A549 (cell line): ENCODE data around the gene UBTD1. TPM values are rescaled to one million over a fixed set of nuclear protein-coding genes. Genes with fewer than 3 reads are reported as not detected.

Experiments used
- ATAC-seq, 2 experiments: fragments of 200-7000 bp in 1 of 2; fragments of >200 bp in 1 of 2; cut with Nextera tagmentation in 1 of 2; cut with Tn5 transposase in 1 of 2; 3 replicates each; pipeline versions ENCODE4 v1.8.0 to v1.9.1; 2018 to 2020; ENCODE audit warnings: mild to moderate bottlenecking in 1 of 2, moderate library complexity in 1 of 2
- CTCF ChIA-PET: fragments of 300-600 bp; sonication (Branson Sonifier 250); formaldehyde crosslinking; extraction: SDS; loops from one replicate; lab custom pipeline; 2021; ENCODE audit warnings: antibody characterized with exemption, inconsistent platforms; lab: Yijun Ruan, JAX
- POLR2A ChIA-PET: fragments of 350-600 bp; formaldehyde crosslinking; extraction: SDS; loops from one replicate; lab custom pipeline; 2021; ENCODE audit warnings: antibody characterized with exemption, inconsistent platforms; lab: Yijun Ruan, JAX
- DNase-seq, 2 experiments: peaks; one replicate each; pipeline versions ENCODE4 v3.0.0 to v3.0.0-alpha.2; 2011 to 2016; ENCODE audit warnings: low read depth in 1 of 2, low spot score in 1 of 2
- FAIRE-seq: peaks from 2 replicates; lab custom pipeline; 2011; peaks lifted over from hg19 to GRCh38; lab: Jason Lieb, UNC
- H3K27ac ChIP-seq, 2 experiments: fragments of >200 bp; sonication (Bioruptor Twin); formaldehyde crosslinking; 3 replicates each; pipeline ENCODE4 v1.5.1; 2016 to 2017
- H3K4me1 ChIP-seq: fragments of >200 bp; sonication (Bioruptor Twin); formaldehyde crosslinking; 3 replicates; pipeline ENCODE4 v1.6.1; 2016
- H3K4me2 ChIP-seq: fragments of >200 bp; sonication (Bioruptor Twin); formaldehyde crosslinking; 3 replicates; pipeline ENCODE4 v1.6.1; 2016
- H3K4me3 ChIP-seq: fragments of >200 bp; sonication (Bioruptor Twin); formaldehyde crosslinking; 3 replicates; pipeline ENCODE4 v1.5.1; 2016
- H3K9me3 ChIP-seq: fragments of >200 bp; sonication (Bioruptor Twin); formaldehyde crosslinking; 3 replicates; pipeline ENCODE4 v1.6.1; 2016
- BHLHE40 ChIP-seq: IDR thresholded peaks from 2 replicates; pipeline ENCODE4 v1.6.1; 2012; ENCODE audit warnings: low read depth, low read length, inconsistent platforms
- CTCF ChIP-seq: fragments of >200 bp; sonication (Bioruptor Twin); formaldehyde crosslinking; IDR thresholded peaks from 3 replicates; pipeline ENCODE4 v1.5.1; 2016
- FOSL2 ChIP-seq, 2 experiments: fragments of 450-650 bp in 1 of 2; fragments of >200 bp in 1 of 2; sonication (Bioruptor Twin) in 1 of 2; formaldehyde crosslinking; IDR thresholded peaks; 2 replicates each; pipeline versions ENCODE4 v1.5.0 to v1.6.1; 2016 to 2020; ENCODE audit warnings: mild to moderate bottlenecking in 1 of 2, moderate library complexity in 1 of 2
- HEYL ChIP-seq: fragments of 250-450 bp; sonication (Bioruptor Pico); IDR thresholded peaks from 2 replicates; pipeline ENCODE4 v1.8.0; 2021; ENCODE audit warnings: mild to moderate bottlenecking, moderate library complexity
- HOXA7 ChIP-seq: fragments of 250-450 bp; sonication (Bioruptor Pico); IDR thresholded peaks from 2 replicates; pipeline ENCODE4 v1.5.0; 2020; ENCODE audit warnings: mild to moderate bottlenecking, moderate library complexity
- JUN ChIP-seq, 2 experiments: fragments of >200 bp; sonication (Bioruptor Twin); formaldehyde crosslinking; IDR thresholded peaks; 2 replicates in 1 of 2; 3 replicates in 1 of 2; pipeline ENCODE4 v1.6.1; 2016 to 2017
- JUNB ChIP-seq: fragments of >200 bp; sonication (Bioruptor Twin); formaldehyde crosslinking; IDR thresholded peaks from 2 replicates; pipeline ENCODE4 v1.6.1; 2016
- KDM1A ChIP-seq: fragments of 200-600 bp; sonication (generic); IDR thresholded peaks from 2 replicates; pipeline ENCODE4 v1.6.1; 2016; ENCODE audit warnings: low read depth, mild to moderate bottlenecking
- RCOR1 ChIP-seq: fragments of 150-350 bp; IDR thresholded peaks from 2 replicates; pipeline ENCODE4 v1.6.1; 2014; ENCODE audit warnings: antibody characterized with exemption, low read length, low read depth
- RFX5 ChIP-seq: fragments of 450-650 bp; IDR thresholded peaks from 2 replicates; pipeline ENCODE4 v1.7.1; 2014; ENCODE audit warnings: antibody characterized with exemption, mild to moderate bottlenecking, moderate library complexity
- SMC3 ChIP-seq: fragments of >200 bp; sonication (Bioruptor Twin); formaldehyde crosslinking; IDR thresholded peaks from 3 replicates; pipeline ENCODE4 v1.6.1; 2018; ENCODE audit warnings: inconsistent platforms
- TP53 ChIP-seq: fragments of 250-450 bp; sonication (Bioruptor Pico); IDR thresholded peaks from 2 replicates; pipeline ENCODE4 v1.5.0; 2021; ENCODE audit warnings: mild to moderate bottlenecking, moderate library complexity
- ZFP36 ChIP-seq: fragments of 450-650 bp; IDR thresholded peaks from 2 replicates; pipeline ENCODE4 v1.6.1; 2014; ENCODE audit warnings: borderline replicate concordance; ENCODE audit not compliant: partially characterized antibody
- ZNF302 ChIP-seq: fragments of 250-450 bp; sonication (Bioruptor Pico); IDR thresholded peaks from 2 replicates; pipeline ENCODE4 v1.9.0; 2021; ENCODE audit warnings: inconsistent platforms, mild to moderate bottlenecking, moderate library complexity
- WGBS: methylation state at CpG from one replicate; pipeline ENCODE4 v1.1.6; 2017; ENCODE audit errors: missing lambda C conversion rate; 5-methylcytosine and 5-hydroxymethylcytosine counted together
- polyA plus RNA-seq, 4 experiments: library from polyadenylated mRNA; depleted of rRNA in 3 of 4; stranded (reverse); fragments of >200 nt; fragmentation: RNase III in 1 of 4; extraction: RNeasy Plus Mini Kit Qiagen cat#74134 plus additional on column Dnase treatment in 1 of 4; gene quantifications; 2 replicates in 3 of 4; 3 replicates in 1 of 4; pipeline ENCODE4 v1.2.3, GENCODE V29; 2011 to 2017
- TF ChIP-seq, protein P1 (sequence below): fragments of 200-600 bp; sonication (generic); IDR thresholded peaks from 2 replicates; pipeline ENCODE4 v1.6.1; 2016; ENCODE audit warnings: antibody characterized with exemption, mild to moderate bottlenecking, moderate library complexity
- TF ChIP-seq, protein P2 (sequence below): fragments of 450-650 bp; IDR thresholded peaks from 2 replicates; pipeline ENCODE4 v1.6.1; 2014; ENCODE audit warnings: antibody characterized with exemption

UBTD1 gene
- polyA plus RNA-seq, 2 of the 4 experiments (the other 2 are of a cell fraction): 5.9 to 11.6 TPM

- ATAC-seq (no peak), FAIRE-seq (no peak), DNase-seq (no peak)
- no peaks in the 10 kb centered on the region for H3K9me3 ChIP-seq
- POLR2A ChIA-PET: no interaction called here
- H3K4me2 ChIP-seq: no peak overlapping the region
- CTCF ChIA-PET: interaction anchor here (0.6 to 4.5 kb wide), 6 partner anchors 9 to 496 kb away, joined by 3 to 14 read pairs (median 4); partner anchors contain the start of gene ANKRD2
- H3K4me1 ChIP-seq: peaks cover 8% of the 10 kb centered on the region; the same call in 2 of the 3 replicates
- TF ChIP-seq RFX5 (no peak), KDM1A (no peak)
- no peak overlapping the region for H3K4me3 ChIP-seq
- 100% methylated on average over 1 of the region's 1 CpG for WGBS
- H3K27ac ChIP-seq: no peak overlapping the region
These were observed 14.3 kb downstream of the UBTD1 start for GRCh38 chr10:97512993-97513392.

- POLR2A ChIA-PET: no interaction called here
- no peak for FAIRE-seq
- WGBS: 78% methylated on average over 10 of the region's 10 CpGs
These were observed 15.6 kb downstream of the UBTD1 start for GRCh38 chr10:97514344-97514743.

DNA sequence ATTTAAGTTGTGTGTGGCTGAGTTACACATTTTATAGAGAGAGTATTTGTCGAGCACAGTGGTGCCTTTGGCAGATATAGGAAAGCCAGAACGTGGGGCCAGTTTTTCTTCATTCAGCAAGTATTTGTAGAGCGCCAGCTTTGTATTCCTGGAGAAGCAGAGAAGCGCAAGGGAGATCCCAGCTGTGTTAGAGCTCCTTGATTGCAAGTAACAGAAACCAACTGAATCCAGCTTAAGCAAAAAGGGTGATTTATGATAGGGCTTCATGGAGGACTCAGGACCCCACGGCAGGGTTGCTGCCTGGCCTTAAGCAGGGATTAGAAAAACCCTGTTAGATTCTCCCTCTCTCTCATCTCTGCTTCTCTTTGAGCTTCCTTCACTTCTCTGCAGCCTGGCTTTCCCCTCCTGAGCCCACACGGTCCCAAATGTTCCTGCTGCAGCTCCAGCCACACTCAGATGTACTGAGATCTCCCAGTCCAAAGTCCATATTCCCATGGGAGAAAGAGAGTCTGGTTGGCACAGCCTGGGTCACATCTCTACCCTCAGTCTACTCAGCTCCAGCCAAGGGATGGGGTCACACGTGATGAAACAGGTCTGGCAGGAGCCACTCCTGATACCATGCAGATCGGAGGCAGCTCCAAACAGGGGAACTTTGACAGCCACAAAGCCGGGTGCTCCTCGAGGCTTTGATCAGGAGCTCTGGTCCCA lies 16.7 kb downstream of the UBTD1 start:
- FAIRE-seq (no peak), DNase-seq (no peak)
- POLR2A ChIA-PET: no interaction called here
- no peaks in the 10 kb centered on the region for H3K9me3 ChIP-seq
- H3K4me3 ChIP-seq: no peak overlapping the region
- H3K27ac ChIP-seq: no peak overlapping the region
- H3K4me2 ChIP-seq: 0 out of 3 replicates have a peak overlapping the region, but pooled peaks have one; percentile 15
- TF ChIP-seq ZFP36: no peak
- TF ChIP-seq, protein P1, sequence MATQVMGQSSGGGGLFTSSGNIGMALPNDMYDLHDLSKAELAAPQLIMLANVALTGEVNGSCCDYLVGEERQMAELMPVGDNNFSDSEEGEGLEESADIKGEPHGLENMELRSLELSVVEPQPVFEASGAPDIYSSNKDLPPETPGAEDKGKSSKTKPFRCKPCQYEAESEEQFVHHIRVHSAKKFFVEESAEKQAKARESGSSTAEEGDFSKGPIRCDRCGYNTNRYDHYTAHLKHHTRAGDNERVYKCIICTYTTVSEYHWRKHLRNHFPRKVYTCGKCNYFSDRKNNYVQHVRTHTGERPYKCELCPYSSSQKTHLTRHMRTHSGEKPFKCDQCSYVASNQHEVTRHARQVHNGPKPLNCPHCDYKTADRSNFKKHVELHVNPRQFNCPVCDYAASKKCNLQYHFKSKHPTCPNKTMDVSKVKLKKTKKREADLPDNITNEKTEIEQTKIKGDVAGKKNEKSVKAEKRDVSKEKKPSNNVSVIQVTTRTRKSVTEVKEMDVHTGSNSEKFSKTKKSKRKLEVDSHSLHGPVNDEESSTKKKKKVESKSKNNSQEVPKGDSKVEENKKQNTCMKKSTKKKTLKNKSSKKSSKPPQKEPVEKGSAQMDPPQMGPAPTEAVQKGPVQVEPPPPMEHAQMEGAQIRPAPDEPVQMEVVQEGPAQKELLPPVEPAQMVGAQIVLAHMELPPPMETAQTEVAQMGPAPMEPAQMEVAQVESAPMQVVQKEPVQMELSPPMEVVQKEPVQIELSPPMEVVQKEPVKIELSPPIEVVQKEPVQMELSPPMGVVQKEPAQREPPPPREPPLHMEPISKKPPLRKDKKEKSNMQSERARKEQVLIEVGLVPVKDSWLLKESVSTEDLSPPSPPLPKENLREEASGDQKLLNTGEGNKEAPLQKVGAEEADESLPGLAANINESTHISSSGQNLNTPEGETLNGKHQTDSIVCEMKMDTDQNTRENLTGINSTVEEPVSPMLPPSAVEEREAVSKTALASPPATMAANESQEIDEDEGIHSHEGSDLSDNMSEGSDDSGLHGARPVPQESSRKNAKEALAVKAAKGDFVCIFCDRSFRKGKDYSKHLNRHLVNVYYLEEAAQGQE: no peak
- TF ChIP-seq BHLHE40: no peak
- TF ChIP-seq SMC3: no peak
- no peak for TF ChIP-seq HOXA7 (CRISPR knock-in tag)
- TF ChIP-seq, protein P2, sequence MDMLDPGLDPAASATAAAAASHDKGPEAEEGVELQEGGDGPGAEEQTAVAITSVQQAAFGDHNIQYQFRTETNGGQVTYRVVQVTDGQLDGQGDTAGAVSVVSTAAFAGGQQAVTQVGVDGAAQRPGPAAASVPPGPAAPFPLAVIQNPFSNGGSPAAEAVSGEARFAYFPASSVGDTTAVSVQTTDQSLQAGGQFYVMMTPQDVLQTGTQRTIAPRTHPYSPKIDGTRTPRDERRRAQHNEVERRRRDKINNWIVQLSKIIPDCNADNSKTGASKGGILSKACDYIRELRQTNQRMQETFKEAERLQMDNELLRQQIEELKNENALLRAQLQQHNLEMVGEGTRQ: no peak
- TF ChIP-seq ZNF302: no peak
- TF ChIP-seq RCOR1: no peak
- TF ChIP-seq, all 56 proteins: peak for 0
- WGBS: 74% methylated on average over 10 of the region's 10 CpGs
- no peak for ATAC-seq
- H3K4me1 ChIP-seq: peaks cover 14% of the 10 kb centered on the region; the same call in 2 of the 3 replicates
- CTCF ChIA-PET: interaction anchor here (0.8 to 4.5 kb wide), 9 partner anchors 19 to 111 kb away, joined by 3 to 14 read pairs (median 5); partner anchors contain the start of gene ANKRD2

More at GRCh38 chr10:97514344-97514743, 15.6 kb downstream of the UBTD1 start:
- CTCF ChIA-PET: interaction anchor here (1.1 to 4.5 kb wide), 7 partner anchors 20 to 112 kb away, joined by 3 to 14 read pairs (median 5); partner anchors contain the start of gene ANKRD2
- ATAC-seq: no peak
- H3K4me1 ChIP-seq: peaks cover 14% of the 10 kb centered on the region; the same call in 2 of the 3 replicates
- no peak overlapping the region for H3K4me2 ChIP-seq
- H3K4me3 ChIP-seq: no peak overlapping the region
- H3K27ac ChIP-seq: no peak overlapping the region
- DNase-seq: no peak
- H3K9me3 ChIP-seq: no peaks in the 10 kb centered on the region
- TF ChIP-seq, protein P2: no peak
- TF ChIP-seq CTCF: no peak
- no peak for TF ChIP-seq HEYL (CRISPR knock-in tag)
- TF ChIP-seq FOSL2 (IDR thresholded peaks at IDR 0.05): no peak
- no peak for TF ChIP-seq FOSL2 (CRISPR knock-in tag; IDR thresholded peaks at IDR 0.05)
- no peak for TF ChIP-seq JUNB
- TF ChIP-seq BHLHE40: no peak
- no peak for TF ChIP-seq TP53
- no peak for TF ChIP-seq JUN (IDR thresholded peaks at IDR 0.05)
